Measurements from ENCODE around the gene ARHGEF18.

Gene ARHGEF18

DNA sequence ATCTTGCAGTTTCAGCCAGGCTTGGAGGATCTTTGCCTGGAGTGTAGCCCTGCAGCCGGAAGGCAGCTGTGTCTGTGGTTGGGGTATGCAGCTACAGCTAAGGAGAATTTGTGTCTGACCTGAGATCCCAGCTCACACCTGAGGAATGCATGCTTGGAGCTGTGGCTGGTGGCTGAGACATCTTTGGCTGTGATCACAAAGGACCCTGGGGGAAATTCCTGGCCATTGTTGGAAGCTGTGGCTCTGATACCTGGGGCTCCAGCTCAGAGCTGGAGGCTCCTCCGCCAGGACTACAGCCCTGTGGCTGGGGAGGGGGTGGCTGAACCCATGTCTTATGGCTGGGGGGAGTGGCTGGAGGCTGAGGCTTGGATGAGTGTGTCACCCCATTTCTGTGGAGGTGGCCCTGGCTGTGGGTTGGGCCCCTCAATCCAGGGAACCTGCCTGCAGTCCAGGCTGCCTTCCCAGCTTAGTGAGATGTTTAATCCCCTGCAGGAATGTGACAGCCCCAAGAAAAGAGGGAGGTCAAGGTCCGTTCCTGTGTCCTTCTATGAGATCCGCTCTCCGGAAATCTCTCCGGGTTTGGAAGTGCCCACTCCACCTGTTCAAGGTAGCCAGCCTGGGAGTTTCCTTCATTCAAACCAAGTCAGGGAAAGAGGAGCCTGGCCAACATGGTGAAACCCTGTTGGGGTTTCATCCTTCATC, 27.6 kb downstream of the ARHGEF18 start:
- H3K4me1 Mint-ChIP-seq, result peaks cover 25% of the 10 kb centered on the region

DNA sequence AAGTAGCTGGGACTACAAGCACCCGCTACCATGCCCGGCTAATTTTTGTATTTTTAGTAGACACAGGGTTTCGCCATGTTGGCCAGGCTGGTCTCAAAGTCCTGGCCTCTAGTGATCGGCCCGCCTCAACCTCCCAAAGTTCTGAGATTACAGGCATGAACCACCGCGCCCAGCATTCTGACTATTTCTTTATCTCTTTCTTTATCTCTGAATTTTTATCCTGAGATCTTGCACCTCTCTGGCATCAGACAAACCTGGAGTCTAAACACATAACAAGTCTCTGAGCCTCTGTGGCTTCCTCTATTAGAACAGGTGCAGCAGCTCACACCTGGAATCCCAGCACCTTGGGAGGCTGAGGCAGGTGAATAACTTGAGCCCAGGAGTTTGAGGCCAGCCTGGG, 28.5 kb downstream of the ARHGEF18 start:
- Mint-ChIP-seq H3K4me3 (no peak overlapping the region), H3K4me1 (peaks cover 20% of the 10 kb centered on the region), H3K9me3 (no peaks in the 10 kb centered on the region), H3K27ac (ENCODE audit: low read depth) (no peak overlapping the region), H3K36me3 (ENCODE audit: insufficient read depth) (peaks cover 76% of the 10 kb centered on the region), H3K27me3 (no peaks in the 10 kb centered on the region)
- ATAC-seq (replicated peaks; ENCODE audit: extremely low read depth, poor library complexity, severe bottlenecking) (no peak), DNase-seq (ENCODE audit: low spot score in 2 of 2) (no peak)

More for the DNA sequence above, 27.6 kb downstream of the ARHGEF18 start:
- Mint-ChIP-seq H3K36me3 (ENCODE audit: insufficient read depth) (peaks cover 82% of the 10 kb centered on the region), H3K27ac (ENCODE audit: low read depth) (peak overlapping the region; percentile 77), H3K9me3 (no peaks in the 10 kb centered on the region), H3K4me3 (no peak overlapping the region), H3K27me3 (no peaks in the 10 kb centered on the region)
- no peak for ATAC-seq (replicated peaks; ENCODE audit: extremely low read depth, poor library complexity, severe bottlenecking)
- no peak for DNase-seq (ENCODE audit: low spot score in 2 of 2)

DNA sequence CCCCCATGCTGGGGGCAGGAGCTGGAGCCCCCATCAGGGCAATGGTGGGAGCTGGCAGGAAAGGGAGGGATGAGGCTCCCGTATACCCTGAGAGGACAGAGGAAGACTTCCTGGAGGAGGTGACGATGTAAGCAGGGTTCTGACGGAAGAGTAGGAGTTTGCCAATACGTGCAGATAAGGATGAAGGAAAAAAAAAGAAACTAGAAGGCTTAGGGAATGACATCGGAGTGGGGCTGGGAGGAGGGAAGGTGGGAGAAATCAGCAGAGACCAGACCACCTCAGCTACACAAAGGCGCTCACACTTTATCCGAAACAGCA, 32.3 kb downstream of the ARHGEF18 start:
- H3K36me3 Mint-ChIP-seq (ENCODE audit: insufficient read depth), result peaks cover 63% of the 10 kb centered on the region
- peak overlapping the region; percentile 81 for H3K27ac Mint-ChIP-seq (ENCODE audit: low read depth)
- peaks cover 29% of the 10 kb centered on the region for H3K4me1 Mint-ChIP-seq

DNA sequence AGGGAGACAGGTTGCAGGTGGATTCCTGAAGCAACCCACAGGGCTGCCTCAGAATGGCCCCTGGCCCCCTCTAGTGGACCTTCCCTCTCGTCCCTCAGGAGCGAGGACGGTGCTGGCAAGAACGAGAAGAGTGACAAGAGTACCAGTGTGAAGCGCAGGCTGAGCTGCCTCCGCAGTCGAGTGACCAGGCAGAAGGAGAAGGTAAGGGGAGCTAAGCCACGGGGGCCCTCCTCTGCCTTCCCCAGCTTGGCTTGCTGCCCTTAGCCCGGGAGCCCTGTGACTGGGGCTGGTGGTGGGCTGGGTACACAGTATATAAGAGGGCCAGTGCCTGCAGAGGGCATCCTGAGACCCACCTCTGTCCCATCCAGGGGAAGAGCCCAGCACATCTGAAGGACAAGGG, 34.0 kb downstream of the ARHGEF18 start:
- H3K4me1 Mint-ChIP-seq, result peaks cover 36% of the 10 kb centered on the region

More for the DNA sequence above, 32.3 kb downstream of the ARHGEF18 start:
- Mint-ChIP-seq H3K27me3 (no peaks in the 10 kb centered on the region), H3K9me3 (no peaks in the 10 kb centered on the region), H3K4me3 (no peak overlapping the region)
- DNase-seq (ENCODE audit: low spot score in 2 of 2), result no peak
- ATAC-seq (replicated peaks; ENCODE audit: extremely low read depth, poor library complexity, severe bottlenecking), result no peak

DNA sequence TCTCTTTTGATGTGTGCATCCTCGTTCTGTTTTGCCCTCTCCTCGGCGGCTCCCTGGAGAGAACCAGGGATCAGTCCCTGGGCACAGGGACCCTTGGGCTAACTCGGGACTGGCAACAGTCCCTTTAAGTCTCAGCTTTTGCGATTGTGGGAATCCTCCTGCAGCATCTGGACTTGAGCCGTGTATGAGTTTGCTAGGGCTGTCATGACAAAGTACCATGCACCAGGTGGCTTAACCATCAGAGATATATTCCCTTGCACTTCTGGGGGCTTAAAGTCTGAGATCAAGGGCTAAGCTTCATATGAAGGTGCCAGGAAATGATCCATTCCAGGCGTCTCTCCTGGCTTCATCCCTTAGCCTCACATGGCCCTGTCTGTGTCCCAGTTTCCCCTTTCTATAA, 34.5 kb downstream of the ARHGEF18 start:
- DNase-seq (ENCODE audit: low spot score in 2 of 2), result no peak
- ATAC-seq (replicated peaks; ENCODE audit: extremely low read depth, poor library complexity, severe bottlenecking), result no peak
- no peaks in the 10 kb centered on the region for H3K9me3 Mint-ChIP-seq
- H3K27me3 Mint-ChIP-seq, result no peaks in the 10 kb centered on the region
- H3K4me3 Mint-ChIP-seq, result no peak overlapping the region
- peak overlapping the region; percentile 58 for H3K27ac Mint-ChIP-seq (ENCODE audit: low read depth)
- peaks cover 36% of the 10 kb centered on the region for H3K4me1 Mint-ChIP-seq
- H3K36me3 Mint-ChIP-seq (ENCODE audit: insufficient read depth), result peaks cover 60% of the 10 kb centered on the region

More for the DNA sequence above, 34.0 kb downstream of the ARHGEF18 start:
- ATAC-seq (replicated peaks; ENCODE audit: extremely low read depth, poor library complexity, severe bottlenecking), result no peak
- Mint-ChIP-seq H3K4me3 (no peak overlapping the region), H3K27me3 (no peaks in the 10 kb centered on the region), H3K36me3 (ENCODE audit: insufficient read depth) (peaks cover 57% of the 10 kb centered on the region), H3K27ac (ENCODE audit: low read depth) (peak overlapping the region; percentile 58), H3K9me3 (no peaks in the 10 kb centered on the region)
- no peak for DNase-seq (ENCODE audit: low spot score in 2 of 2)

DNA sequence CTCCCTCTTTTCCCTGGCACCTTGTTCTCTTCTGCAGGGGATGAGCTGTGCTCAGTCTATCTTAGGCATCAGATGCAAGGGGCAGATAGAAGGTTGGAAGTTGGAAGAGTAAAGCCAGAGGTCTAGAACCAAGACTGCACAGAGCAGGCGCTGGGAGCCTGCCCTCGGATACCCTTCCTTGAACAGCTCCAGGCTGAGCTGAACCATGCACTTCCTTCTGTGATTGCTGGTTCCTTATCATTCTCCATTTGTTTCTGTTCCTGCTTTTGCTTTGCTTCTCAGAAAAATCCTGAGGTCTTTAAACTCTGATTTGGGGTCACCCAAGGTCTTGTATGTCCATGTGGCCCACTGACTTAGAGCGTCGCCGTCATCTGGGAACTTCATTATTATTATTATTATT, 36.3 kb downstream of the ARHGEF18 start:
- ATAC-seq (replicated peaks; ENCODE audit: extremely low read depth, poor library complexity, severe bottlenecking) (no peak), DNase-seq (ENCODE audit: low spot score in 2 of 2) (no peak)
- Mint-ChIP-seq H3K9me3 (no peaks in the 10 kb centered on the region), H3K27me3 (no peaks in the 10 kb centered on the region), H3K36me3 (ENCODE audit: insufficient read depth) (peaks cover 64% of the 10 kb centered on the region), H3K27ac (ENCODE audit: low read depth) (no peak overlapping the region), H3K4me3 (no peak overlapping the region), H3K4me1 (peaks cover 27% of the 10 kb centered on the region)

DNA sequence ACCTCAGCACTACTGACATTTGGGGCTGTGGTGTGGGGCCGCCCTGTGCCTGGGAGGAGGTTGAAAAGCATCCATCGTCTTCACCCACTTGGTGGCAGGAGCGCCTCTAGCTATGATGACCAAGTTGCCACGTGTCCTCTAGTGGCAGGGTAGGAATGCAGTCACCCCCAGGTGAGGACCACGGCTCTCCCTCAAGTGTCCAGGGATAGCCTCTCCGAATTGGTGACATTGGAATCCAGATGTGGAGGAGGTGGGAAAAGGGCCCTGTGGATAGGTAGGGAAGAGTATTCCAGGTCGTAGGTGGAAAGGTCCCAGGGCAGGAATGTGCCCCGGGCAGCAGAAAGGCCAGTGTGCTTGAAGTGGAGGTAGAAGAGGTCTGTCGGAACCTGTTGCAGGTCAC, 37.6 kb downstream of the ARHGEF18 start:
- Mint-ChIP-seq H3K9me3 (no peaks in the 10 kb centered on the region), H3K27ac (ENCODE audit: low read depth) (peak overlapping the region; percentile 83), H3K4me3 (no peak overlapping the region), H3K36me3 (ENCODE audit: insufficient read depth) (peaks cover 66% of the 10 kb centered on the region), H3K27me3 (no peaks in the 10 kb centered on the region), H3K4me1 (peaks cover 19% of the 10 kb centered on the region)
- ATAC-seq (replicated peaks; ENCODE audit: extremely low read depth, poor library complexity, severe bottlenecking), result no peak
- no peak for DNase-seq (ENCODE audit: low spot score in 2 of 2)

DNA sequence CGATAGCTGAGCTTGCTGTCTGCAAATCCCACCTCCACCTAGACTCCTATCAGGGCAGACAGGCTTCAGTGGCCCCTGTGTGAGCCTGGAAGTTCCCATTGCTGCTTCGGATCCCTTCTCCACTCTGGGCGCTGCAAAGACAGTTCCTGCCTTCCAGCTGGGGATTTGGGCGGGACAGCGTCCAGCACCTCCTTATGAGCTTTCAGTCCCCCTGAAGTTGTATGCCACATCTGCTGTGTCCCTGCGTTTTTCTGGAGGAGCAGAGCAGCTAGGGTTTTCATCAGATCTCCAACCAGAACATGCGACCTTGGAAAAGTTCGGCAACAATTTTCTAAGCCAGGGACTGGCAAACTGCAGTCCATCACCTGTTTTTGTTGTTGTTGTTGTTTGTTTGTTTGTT, 38.0 kb downstream of the ARHGEF18 start:
- DNase-seq (ENCODE audit: low spot score in 2 of 2) (no peak), ATAC-seq (replicated peaks; ENCODE audit: extremely low read depth, poor library complexity, severe bottlenecking) (no peak)
- H3K36me3 Mint-ChIP-seq (ENCODE audit: insufficient read depth), result peaks cover 68% of the 10 kb centered on the region
- no peak overlapping the region for H3K4me3 Mint-ChIP-seq
- H3K27ac Mint-ChIP-seq (ENCODE audit: low read depth), result peak overlapping the region; percentile 83
- no peaks in the 10 kb centered on the region for H3K27me3 Mint-ChIP-seq
- no peaks in the 10 kb centered on the region for H3K9me3 Mint-ChIP-seq
- peaks cover 19% of the 10 kb centered on the region for H3K4me1 Mint-ChIP-seq

DNA sequence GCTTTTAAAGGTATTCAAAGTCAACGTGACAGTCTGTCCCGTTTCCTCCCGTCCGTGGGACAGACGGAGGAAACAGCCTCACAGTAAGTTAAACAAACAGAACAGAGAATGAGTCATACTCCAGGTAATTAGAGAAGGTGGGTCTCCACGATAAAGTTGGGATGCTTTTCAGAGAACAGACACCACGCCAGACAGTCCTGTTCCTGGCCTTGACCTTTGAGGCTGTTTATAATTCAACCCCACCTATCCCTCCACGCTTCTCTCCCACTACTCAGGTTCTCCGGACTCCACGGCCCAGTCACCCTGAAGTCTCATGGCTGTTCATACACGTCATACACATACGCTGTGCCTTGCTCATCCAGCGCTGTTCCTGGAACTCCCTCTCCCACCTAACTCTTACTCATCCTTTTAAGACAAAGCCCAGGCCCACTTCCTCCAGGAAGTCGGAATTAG, 42.5 kb downstream of the ARHGEF18 start:
- Mint-ChIP-seq H3K27ac (ENCODE audit: low read depth) (no peak overlapping the region), H3K9me3 (no peaks in the 10 kb centered on the region), H3K36me3 (ENCODE audit: insufficient read depth) (peaks cover 59% of the 10 kb centered on the region), H3K4me1 (peaks cover 28% of the 10 kb centered on the region), H3K27me3 (no peaks in the 10 kb centered on the region), H3K4me3 (no peak overlapping the region)
- DNase-seq (ENCODE audit: low spot score in 2 of 2) (no peak), ATAC-seq (replicated peaks; ENCODE audit: extremely low read depth, poor library complexity, severe bottlenecking) (no peak)

DNA sequence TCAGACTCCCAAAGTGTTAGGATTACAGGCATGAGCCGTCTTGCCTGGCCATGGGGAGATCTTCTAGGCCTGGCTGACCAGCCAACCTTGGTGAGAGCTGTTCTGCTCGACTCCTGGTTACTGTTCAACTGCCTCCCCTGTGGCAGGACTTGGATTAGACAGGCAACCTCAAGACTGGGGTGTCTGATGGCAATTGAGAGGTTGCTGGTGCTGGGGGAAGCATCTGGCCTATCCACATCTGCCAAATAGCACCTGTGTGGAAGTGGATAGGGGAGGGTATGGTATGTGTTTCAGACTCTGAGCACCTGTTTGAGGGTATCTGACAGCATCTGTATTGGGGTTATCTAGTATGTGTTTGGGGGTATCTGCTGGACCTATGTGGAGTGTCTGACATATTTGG, 44.7 kb downstream of the ARHGEF18 start:
- Mint-ChIP-seq H3K27ac (ENCODE audit: low read depth) (no peak overlapping the region), H3K36me3 (ENCODE audit: insufficient read depth) (peaks cover 50% of the 10 kb centered on the region), H3K27me3 (no peaks in the 10 kb centered on the region), H3K9me3 (no peaks in the 10 kb centered on the region), H3K4me3 (peak overlapping the region; percentile 81), H3K4me1 (peaks cover 23% of the 10 kb centered on the region)
- no peak for DNase-seq (ENCODE audit: low spot score in 2 of 2)
- ATAC-seq (replicated peaks; ENCODE audit: extremely low read depth, poor library complexity, severe bottlenecking), result no peak

DNA sequence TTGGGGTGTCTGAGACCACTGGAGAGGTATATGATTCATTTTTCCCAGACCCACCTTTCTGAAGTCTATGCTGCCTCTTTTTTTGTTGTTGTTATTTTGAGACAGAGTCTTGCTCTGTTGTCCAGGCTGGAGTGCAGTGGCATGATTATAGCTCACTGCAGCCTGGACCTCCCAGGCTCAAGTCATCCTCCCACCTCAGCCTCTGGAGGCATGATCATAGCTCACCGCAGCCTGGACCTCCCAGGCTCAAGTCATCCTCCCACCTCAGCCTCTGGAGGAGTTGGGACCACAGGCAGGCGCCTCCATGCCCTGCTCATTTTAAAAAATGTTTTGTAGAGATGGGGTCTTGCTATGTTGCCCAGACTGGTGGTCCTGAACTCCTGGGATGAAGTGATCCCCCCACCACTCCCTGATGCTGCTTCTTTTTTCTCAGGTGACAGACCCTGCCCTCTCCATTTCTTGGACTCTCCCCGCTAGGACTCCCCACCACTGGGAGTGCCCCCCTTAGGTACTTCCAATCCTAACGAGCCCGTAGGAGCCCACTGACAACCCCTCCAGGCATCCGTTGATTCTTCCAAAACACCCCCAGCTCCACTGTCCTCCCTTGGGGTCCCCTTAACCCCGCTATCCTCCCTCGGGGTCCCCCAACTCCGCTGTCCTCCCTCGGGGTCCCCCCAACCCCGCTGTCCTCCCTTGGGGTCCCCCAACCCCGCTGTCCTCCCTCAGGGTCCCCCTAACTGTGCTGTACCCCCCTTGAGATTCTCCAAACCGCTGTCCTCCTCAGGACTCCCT, 45.4 kb downstream of the ARHGEF18 start:
- Mint-ChIP-seq H3K27me3 (no peaks in the 10 kb centered on the region), H3K36me3 (ENCODE audit: insufficient read depth) (peaks cover 50% of the 10 kb centered on the region), H3K9me3 (no peaks in the 10 kb centered on the region), H3K4me3 (peak overlapping the region; percentile 81), H3K4me1 (peaks cover 29% of the 10 kb centered on the region), H3K27ac (ENCODE audit: low read depth) (peak overlapping the region; percentile 86)
- ATAC-seq (replicated peaks; ENCODE audit: extremely low read depth, poor library complexity, severe bottlenecking) (no peak), DNase-seq (ENCODE audit: low spot score in 2 of 2) (no peak)

DNA sequence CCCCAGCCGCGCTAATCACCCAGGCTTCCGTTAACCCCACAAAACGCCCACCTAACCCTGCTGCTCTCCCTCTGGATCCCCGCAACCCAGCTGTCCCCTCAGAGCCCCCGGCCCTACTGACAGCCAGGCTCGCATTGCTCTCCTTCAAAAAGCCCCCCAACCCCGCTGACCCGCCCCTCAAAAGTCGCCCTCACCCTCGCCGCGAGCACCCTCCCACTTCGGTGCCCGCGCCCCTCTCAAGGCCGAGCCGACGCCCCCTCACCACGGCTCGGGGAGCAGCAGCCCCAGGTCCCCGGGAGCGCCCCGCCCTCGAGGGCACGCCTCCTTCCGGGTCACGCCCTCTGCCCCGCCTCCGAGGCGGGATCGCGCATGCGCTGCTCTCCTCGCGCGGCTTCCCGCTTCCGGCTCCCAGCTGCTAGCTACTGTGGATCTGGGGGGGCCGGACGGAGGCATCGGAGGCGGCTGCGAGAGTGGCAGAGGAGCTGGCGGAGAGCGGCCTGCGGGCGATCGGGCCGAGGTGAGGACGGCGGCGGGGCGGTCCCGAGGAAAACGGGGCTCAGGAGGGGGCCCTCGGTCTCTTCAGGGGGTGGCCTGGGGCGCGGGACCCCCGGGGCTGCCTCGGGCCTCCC, 46.1 kb downstream of the ARHGEF18 start:
- Mint-ChIP-seq H3K36me3 (ENCODE audit: insufficient read depth) (peaks cover 46% of the 10 kb centered on the region), H3K27ac (ENCODE audit: low read depth) (peak overlapping the region; percentile 86), H3K9me3 (no peaks in the 10 kb centered on the region), H3K27me3 (no peaks in the 10 kb centered on the region), H3K4me1 (peaks cover 32% of the 10 kb centered on the region), H3K4me3 (peak overlapping the region; percentile 81)
- DNase-seq (ENCODE audit: low spot score in 2 of 2) (peak; percentile 89 to 91), ATAC-seq (replicated peaks; ENCODE audit: extremely low read depth, poor library complexity, severe bottlenecking) (peak; percentile 85)
